Pulmonary artery endothelial cell (primary cell): Measurements from ENCODE around the gene GRIK4. TPM values are rescaled to one million over a fixed set of nuclear protein-coding genes. Genes with fewer than 3 reads are reported as not detected.
"Not testable (repeated sequence)": the region's sequence is repeated elsewhere in the genome, so short reads cannot be mapped to it uniquely, and the experiment has no call there.

Source experiments
- DNase-seq: peaks from one replicate; pipeline ENCODE4 v3.0.0-alpha.2; 2011; ENCODE audit warnings: low read depth, low spot score
- total RNA-seq: library from RNA; depleted of rRNA; stranded (reverse); fragments of >200 nt; gene quantifications from 2 replicates; pipeline ENCODE4 v1.2.3, GENCODE V29; 2014

GRIK4 gene
- total RNA-seq, 1 donor from 2014 or later: 0.07 TPM

DNA sequence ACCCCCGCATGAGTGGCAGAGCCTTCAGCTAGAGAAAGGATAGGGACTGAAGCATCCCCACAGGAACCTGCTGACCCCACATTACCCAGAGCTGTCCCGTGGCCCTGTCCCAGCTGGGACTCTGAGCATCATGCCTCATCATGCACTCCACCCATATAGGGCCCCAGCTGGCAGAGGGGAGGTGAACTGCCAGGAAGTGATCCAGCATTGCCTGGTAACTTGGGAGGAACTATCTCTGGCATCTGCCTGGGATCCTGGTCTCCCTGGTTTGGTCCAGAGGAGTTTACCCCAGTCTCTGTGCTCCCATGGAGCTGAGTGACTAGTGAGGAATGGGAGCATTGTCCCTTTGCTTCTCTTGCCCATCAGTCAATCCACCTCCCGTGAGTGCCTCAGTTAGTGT lies 228.8 kb downstream of the GRIK4 start:
- DNase-seq: no peak

DNA sequence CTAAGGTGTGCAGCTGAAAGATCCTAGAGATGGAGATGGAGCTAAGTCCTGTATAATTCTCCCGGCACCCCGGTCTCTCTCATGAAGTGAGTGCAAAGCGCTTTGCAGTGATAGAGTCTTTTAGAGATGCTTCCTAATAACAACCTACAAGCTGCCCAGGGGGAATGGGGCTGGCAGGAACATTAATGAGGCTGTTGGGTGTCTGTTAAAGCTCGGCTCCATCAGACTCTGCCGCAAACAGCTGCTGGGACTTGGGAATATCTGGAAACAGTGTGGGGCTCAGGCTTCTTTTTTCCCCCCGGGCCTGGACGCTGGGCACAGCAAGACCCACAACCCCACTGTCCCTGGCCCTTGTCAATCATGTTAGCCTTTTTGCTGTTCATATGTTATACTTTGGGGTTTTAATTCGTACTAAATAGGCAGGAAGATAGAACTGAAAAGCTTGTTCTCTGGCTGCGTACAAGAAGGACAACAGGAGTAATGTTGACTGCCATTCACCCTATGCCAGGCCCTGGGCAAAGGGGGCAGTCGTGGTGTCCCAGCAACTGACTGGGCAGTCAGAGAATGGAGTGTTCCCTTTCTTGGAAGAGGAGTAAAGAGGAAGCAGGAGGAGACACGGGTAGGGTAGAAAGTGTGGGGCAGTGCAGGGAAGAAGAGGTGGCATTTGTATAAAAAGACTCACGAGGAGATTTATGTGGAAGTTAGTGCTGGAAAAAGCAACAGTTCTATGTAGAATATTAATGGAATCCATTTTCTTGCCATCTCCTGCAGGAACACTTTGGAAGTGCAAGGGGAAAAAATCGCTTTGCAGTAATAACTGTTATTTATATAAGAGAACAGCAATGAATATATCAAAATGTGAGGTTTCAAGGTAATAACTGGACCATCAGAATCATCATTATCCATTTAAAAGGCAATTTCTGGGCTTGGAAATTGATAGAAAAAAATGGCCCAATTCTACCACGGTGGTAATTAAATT lies 232.8 kb downstream of the GRIK4 start:
- DNase-seq: no peak

- no peak for DNase-seq
Observed at GRCh38 chr11:120746376-120746775, 234.8 kb downstream of the GRIK4 start.

- no peak for DNase-seq
Observed at GRCh38 chr11:120746836-120747609, 235.5 kb downstream of the GRIK4 start.

- DNase-seq: no peak
Observed at GRCh38 chr11:120747850-120748814, 236.6 kb downstream of the GRIK4 start.

DNA sequence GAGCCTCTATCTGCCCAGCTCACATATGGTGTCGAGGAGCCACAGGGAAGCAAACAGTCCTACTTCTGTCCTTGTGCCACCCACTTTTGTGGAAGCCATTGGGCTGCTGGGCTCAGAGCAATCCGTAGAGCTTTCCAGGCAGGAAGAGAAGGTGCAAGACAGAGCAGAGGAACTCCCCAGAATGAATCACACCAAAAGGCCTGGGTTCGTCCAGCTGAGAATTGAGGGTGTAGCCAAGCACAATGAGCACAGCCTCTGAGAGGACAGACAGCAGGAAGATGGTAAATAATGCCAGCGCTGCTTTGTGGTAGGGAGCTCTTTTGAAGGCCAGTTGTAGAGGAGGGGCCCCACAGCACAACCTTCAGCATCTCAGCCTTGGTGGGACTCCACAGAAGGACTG lies 237.8 kb downstream of the GRIK4 start:
- DNase-seq: no peak

DNA sequence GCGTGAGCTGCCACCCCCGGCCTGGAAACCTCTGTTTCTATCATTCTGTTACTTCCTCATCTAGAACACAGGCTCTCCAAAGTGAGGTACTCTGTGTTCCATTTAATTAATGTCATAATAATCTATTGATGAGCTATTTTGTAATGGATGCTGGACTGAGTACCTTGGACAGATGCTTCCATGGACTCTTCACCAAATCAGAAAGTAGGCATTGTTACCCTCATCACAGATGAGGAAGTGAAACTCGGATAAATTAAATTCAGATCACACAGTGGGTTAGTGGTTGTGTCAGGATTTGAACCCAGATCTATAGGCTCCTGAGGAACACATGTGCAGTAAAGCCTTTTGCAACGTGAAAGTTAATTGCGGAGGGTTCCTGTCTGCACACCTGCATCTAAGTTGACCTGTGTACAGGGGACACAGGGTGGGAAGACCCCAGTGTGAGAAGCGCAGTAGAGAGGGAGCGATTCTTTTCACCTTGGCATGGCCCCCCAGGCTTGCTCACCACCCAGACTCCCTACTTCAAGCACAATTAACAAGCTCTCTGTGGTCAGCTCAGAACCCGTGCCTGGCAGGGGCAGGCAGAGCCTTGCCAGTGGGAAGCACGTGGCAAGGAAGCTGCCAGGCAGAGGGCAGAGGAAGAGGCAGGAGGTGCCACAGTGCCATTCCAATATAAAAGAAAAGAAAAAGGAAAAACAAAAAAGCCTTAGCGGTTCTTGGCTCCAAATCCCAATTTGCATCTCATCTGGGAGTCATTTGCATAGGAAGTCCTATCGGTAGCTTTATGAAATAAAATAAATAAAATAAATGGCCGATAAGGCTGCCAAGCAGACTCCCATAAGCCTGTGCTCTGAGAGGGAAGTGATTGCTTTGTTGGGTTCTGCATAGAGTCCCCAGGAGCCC lies 239.3 kb downstream of the GRIK4 start:
- no peak for DNase-seq

DNA sequence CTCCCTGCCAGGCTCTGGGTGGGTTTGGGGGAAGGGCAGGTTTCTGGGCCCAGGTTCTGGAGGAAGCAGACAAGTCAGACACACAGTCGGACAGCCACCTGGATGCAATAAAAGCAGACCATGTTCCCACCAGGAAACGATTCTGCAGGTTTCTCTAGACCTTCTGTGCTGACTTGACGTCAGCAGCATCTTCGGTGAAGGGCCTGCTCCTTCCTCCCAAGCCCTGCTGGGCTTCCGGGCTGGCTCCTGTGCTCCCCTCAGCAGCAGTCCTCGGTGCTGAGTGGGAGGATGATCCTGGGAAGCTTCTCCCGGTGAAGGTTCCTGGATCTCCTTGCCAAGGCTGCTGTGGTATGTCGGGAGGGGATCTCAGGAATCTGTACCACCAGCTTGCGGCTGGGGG lies 240.0 kb downstream of the GRIK4 start:
- DNase-seq: no peak

- no peak for DNase-seq
Observed at GRCh38 chr11:120752668-120753067, 241.1 kb downstream of the GRIK4 start.

- no peak for DNase-seq
Observed at GRCh38 chr11:120756931-120757330, 245.4 kb downstream of the GRIK4 start.

DNA sequence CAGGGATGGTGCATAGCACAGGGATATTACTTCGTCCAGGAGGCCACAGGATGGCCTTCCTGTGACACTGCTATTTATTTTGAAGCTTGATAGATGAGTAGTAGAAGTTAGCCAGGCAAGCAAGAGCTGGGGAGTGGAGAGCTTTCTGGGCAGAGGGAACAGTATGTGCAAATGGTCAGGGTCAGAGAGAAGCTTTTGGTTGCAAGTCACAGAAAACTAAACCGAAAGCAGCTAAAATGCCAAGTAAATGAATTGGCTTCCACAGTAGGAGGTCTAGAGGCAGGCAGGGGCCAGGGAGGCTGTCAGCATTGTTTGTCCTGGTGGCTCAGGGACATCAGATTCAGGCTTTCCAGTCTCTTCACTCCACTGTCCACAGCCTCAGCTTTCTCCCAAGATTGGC lies 247.5 kb downstream of the GRIK4 start:
- DNase-seq: no peak

GRCh38 chr11:120765710-120766109 lies 254.2 kb downstream of the GRIK4 start:
- DNase-seq: not testable (repeated sequence)

DNA sequence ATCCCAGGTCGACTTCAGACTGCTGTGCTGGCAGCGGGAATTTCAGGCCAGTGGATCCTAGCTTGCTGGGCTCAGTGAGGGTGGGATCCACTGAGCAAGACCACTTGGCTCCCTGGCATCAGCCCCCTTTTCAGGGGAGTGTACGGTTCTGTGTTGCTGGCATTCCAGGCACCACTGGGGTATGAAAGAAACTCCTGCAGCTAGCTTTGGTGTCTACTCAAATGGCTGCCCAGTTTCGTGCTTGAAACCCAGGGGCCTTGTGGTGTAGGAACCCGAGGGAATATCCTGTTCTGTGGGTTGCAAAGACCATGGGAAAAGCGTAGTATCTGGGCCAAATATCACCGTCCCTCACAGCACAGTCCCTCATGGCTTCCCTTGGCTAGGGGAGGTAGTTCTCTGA lies 254.8 kb downstream of the GRIK4 start:
- DNase-seq: no peak

DNA sequence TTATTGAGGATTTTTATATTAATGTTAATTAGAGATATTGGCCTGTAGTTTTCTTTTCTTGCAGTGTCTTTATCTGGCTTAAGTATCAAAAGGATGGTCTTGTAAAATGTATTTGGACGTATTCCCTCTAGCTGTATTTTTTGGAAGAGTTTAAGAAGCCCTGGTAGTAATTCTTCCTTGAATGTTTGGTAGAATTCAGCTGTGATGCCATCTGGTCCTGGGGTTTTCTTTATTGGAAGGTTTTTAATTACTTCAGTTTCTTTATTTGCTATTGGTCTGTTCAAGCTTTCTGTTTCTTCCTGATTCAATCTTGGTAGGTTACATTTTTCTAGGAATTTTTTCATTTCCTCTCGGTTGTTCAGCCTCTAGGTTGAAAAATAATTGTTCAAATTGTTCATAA lies 257.4 kb downstream of the GRIK4 start:
- no peak for DNase-seq

- no peak for DNase-seq
Observed at GRCh38 chr11:120769906-120770305, 258.4 kb downstream of the GRIK4 start.

- DNase-seq: no peak
Observed at GRCh38 chr11:120771551-120772060, 260.1 kb downstream of the GRIK4 start.

DNA sequence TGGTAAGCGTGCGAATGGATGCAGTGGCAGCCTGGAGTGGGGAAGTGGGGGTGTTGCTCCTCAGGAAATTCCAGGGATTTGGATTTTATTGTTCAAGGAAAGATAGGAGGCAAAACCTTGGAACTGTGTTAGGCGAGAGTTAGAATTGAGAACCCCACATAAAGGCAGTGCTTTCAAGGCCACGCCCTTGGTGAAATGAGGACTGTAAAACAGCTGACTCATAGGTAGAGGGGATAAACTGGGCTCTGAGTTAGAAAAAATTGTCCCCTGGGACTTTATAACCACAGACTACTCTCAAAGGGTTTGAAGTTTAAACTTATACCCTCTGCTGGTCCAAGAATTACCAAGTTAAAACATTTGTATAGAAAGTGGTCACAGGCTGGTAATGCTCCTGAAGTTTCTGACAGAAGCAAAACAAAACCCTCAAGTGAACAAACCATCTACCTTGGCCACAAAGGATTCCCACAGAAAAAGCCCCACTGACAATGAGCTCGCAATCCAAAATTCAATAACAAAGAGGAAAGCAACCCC lies 262.0 kb downstream of the GRIK4 start:
- peak; percentile 47 for DNase-seq

DNA sequence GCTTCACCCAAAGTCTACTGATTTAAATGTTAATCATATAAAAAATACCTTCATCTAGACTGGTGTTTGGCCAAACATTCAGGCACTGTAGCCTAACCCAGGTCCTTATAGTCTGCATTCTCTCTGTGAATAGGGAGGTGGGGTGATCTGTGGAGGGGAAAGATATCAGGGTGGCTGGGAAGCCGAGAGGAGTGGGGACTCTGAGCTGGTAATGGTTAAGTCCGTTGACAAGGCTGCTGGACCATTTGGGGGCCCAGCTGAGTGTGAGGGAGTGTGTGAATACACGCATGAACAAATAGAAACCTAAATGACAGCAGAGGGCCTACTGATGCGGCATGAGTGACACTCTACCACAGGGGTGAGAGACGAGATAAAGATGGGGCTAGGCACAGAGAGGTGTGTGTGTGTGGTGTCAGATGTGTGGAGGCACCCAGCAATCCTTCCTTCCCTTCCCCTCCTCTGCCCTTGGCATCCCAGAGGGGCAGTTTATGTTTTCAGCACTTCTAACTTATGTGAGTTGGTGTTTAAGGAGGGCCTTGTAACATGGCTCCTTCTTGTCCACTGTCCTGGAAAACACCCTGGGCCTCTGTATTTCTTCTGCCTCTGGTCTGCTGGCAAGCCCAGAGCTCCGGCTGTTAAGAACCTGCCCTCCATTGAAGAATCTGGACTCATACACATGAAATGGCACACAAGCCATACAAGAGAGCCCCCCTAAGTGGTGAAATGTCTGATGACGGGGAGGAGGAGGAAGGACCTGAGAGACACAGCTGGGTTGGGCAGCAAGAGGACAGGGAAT lies 263.2 kb downstream of the GRIK4 start:
- DNase-seq: no peak
